ENCODE results near the gene MCC.
A peak's percentile ranks its signal among the peaks of the same experiment; 100 is the strongest.

MCC gene

GRCh38 chr5:113390224-113390623, 98.0 kb downstream of the MCC start:
- no peak overlapping the region for H3K4me3 Mint-ChIP-seq
- no peaks in the 10 kb centered on the region for H3K9me3 Mint-ChIP-seq
- no peak for DNase-seq (ENCODE audit: low spot score in 2 of 2)

GRCh38 chr5:113389116-113389515, 99.1 kb downstream of the MCC start:
- DNase-seq (ENCODE audit: low spot score in 2 of 2) (no peak), ATAC-seq (replicated peaks; ENCODE audit: extremely low read depth, poor library complexity, severe bottlenecking) (no peak)
- Mint-ChIP-seq H3K4me1 (no peaks in the 10 kb centered on the region), H3K9me3 (no peaks in the 10 kb centered on the region), H3K4me3 (no peak overlapping the region), H3K27me3 (peaks cover 64% of the 10 kb centered on the region), H3K27ac (ENCODE audit: low read depth) (no peak overlapping the region), H3K36me3 (ENCODE audit: insufficient read depth) (no peaks in the 10 kb centered on the region)

More at GRCh38 chr5:113390224-113390623, 98.0 kb downstream of the MCC start:
- peaks cover 68% of the 10 kb centered on the region for H3K27me3 Mint-ChIP-seq
- no peaks in the 10 kb centered on the region for H3K36me3 Mint-ChIP-seq (ENCODE audit: insufficient read depth)
- H3K4me1 Mint-ChIP-seq, result no peaks in the 10 kb centered on the region
- no peak for ATAC-seq (replicated peaks; ENCODE audit: extremely low read depth, poor library complexity, severe bottlenecking)
- no peak overlapping the region for H3K27ac Mint-ChIP-seq (ENCODE audit: low read depth)

GRCh38 chr5:113387844-113388243, 100.4 kb downstream of the MCC start:
- ATAC-seq (replicated peaks; ENCODE audit: extremely low read depth, poor library complexity, severe bottlenecking) (no peak), DNase-seq (ENCODE audit: low spot score in 2 of 2) (no peak)
- Mint-ChIP-seq H3K36me3 (ENCODE audit: insufficient read depth) (no peaks in the 10 kb centered on the region), H3K4me3 (no peak overlapping the region), H3K9me3 (no peaks in the 10 kb centered on the region), H3K27ac (ENCODE audit: low read depth) (no peak overlapping the region), H3K27me3 (peaks cover 51% of the 10 kb centered on the region), H3K4me1 (no peaks in the 10 kb centered on the region)

- no peaks in the 10 kb centered on the region for H3K36me3 Mint-ChIP-seq (ENCODE audit: insufficient read depth)
Observed at GRCh38 chr5:113384782-113385285, 103.4 kb downstream of the MCC start.

GRCh38 chr5:113382731-113383130, 105.5 kb downstream of the MCC start:
- no peaks in the 10 kb centered on the region for H3K9me3 Mint-ChIP-seq
- H3K27me3 Mint-ChIP-seq, result peaks cover 22% of the 10 kb centered on the region
- DNase-seq (ENCODE audit: low spot score in 2 of 2) (no peak), ATAC-seq (replicated peaks; ENCODE audit: extremely low read depth, poor library complexity, severe bottlenecking) (no peak)
- no peak overlapping the region for H3K27ac Mint-ChIP-seq (ENCODE audit: low read depth)
- H3K36me3 Mint-ChIP-seq (ENCODE audit: insufficient read depth), result no peaks in the 10 kb centered on the region
- H3K4me3 Mint-ChIP-seq, result no peak overlapping the region
- H3K4me1 Mint-ChIP-seq, result peaks cover 14% of the 10 kb centered on the region

More at GRCh38 chr5:113384782-113385285, 103.4 kb downstream of the MCC start:
- no peak for DNase-seq (ENCODE audit: low spot score in 2 of 2)
- no peak overlapping the region for H3K27ac Mint-ChIP-seq (ENCODE audit: low read depth)
- peaks cover 30% of the 10 kb centered on the region for H3K27me3 Mint-ChIP-seq
- H3K4me3 Mint-ChIP-seq, result no peak overlapping the region
- no peaks in the 10 kb centered on the region for H3K9me3 Mint-ChIP-seq
- no peak for ATAC-seq (replicated peaks; ENCODE audit: extremely low read depth, poor library complexity, severe bottlenecking)
- H3K4me1 Mint-ChIP-seq, result no peaks in the 10 kb centered on the region

GRCh38 chr5:113381791-113382190, 106.5 kb downstream of the MCC start:
- Mint-ChIP-seq H3K9me3 (no peaks in the 10 kb centered on the region), H3K4me1 (peaks cover 21% of the 10 kb centered on the region), H3K27ac (ENCODE audit: low read depth) (no peak overlapping the region), H3K27me3 (peaks cover 20% of the 10 kb centered on the region), H3K4me3 (no peak overlapping the region), H3K36me3 (ENCODE audit: insufficient read depth) (no peaks in the 10 kb centered on the region)
- ATAC-seq (replicated peaks; ENCODE audit: extremely low read depth, poor library complexity, severe bottlenecking) (no peak), DNase-seq (ENCODE audit: low spot score in 2 of 2) (no peak)

- H3K27ac Mint-ChIP-seq (ENCODE audit: low read depth), result no peak overlapping the region
- DNase-seq (ENCODE audit: low spot score in 2 of 2), result no peak
- peaks cover 21% of the 10 kb centered on the region for H3K4me1 Mint-ChIP-seq
- peaks cover 11% of the 10 kb centered on the region for H3K27me3 Mint-ChIP-seq
- ATAC-seq (replicated peaks; ENCODE audit: extremely low read depth, poor library complexity, severe bottlenecking), result no peak
- H3K9me3 Mint-ChIP-seq, result no peaks in the 10 kb centered on the region
- H3K36me3 Mint-ChIP-seq (ENCODE audit: insufficient read depth), result no peaks in the 10 kb centered on the region
- no peak overlapping the region for H3K4me3 Mint-ChIP-seq
Observed at GRCh38 chr5:113380807-113381326, 107.4 kb downstream of the MCC start.

GRCh38 chr5:113379936-113380806, 108.1 kb downstream of the MCC start:
- ATAC-seq (replicated peaks; ENCODE audit: extremely low read depth, poor library complexity, severe bottlenecking) (no peak), DNase-seq (ENCODE audit: low spot score in 2 of 2) (no peak)
- H3K4me3 Mint-ChIP-seq, result no peak overlapping the region
- peaks cover 4% of the 10 kb centered on the region for H3K27me3 Mint-ChIP-seq
- H3K36me3 Mint-ChIP-seq (ENCODE audit: insufficient read depth), result no peaks in the 10 kb centered on the region
- H3K27ac Mint-ChIP-seq (ENCODE audit: low read depth), result no peak overlapping the region
- H3K4me1 Mint-ChIP-seq, result peaks cover 21% of the 10 kb centered on the region
- H3K9me3 Mint-ChIP-seq, result no peaks in the 10 kb centered on the region

- DNase-seq (ENCODE audit: low spot score in 2 of 2), result peak; percentile 14 to 18
- no peak overlapping the region for H3K27ac Mint-ChIP-seq (ENCODE audit: low read depth)
- H3K27me3 Mint-ChIP-seq, result no peaks in the 10 kb centered on the region
- H3K36me3 Mint-ChIP-seq (ENCODE audit: insufficient read depth), result no peaks in the 10 kb centered on the region
- peak; percentile 40 for ATAC-seq (replicated peaks; ENCODE audit: extremely low read depth, poor library complexity, severe bottlenecking)
- H3K9me3 Mint-ChIP-seq, result no peaks in the 10 kb centered on the region
- H3K4me1 Mint-ChIP-seq, result peaks cover 21% of the 10 kb centered on the region
- no peak overlapping the region for H3K4me3 Mint-ChIP-seq
Observed at GRCh38 chr5:113378959-113379541, 109.2 kb downstream of the MCC start.

- H3K27ac Mint-ChIP-seq (ENCODE audit: low read depth), result peak overlapping the region; percentile 26
- no peaks in the 10 kb centered on the region for H3K27me3 Mint-ChIP-seq
- H3K4me3 Mint-ChIP-seq, result peak overlapping the region; percentile 44
- no peaks in the 10 kb centered on the region for H3K9me3 Mint-ChIP-seq
- no peak for DNase-seq (ENCODE audit: low spot score in 2 of 2)
- H3K4me1 Mint-ChIP-seq, result peaks cover 21% of the 10 kb centered on the region
- ATAC-seq (replicated peaks; ENCODE audit: extremely low read depth, poor library complexity, severe bottlenecking), result no peak
- no peaks in the 10 kb centered on the region for H3K36me3 Mint-ChIP-seq (ENCODE audit: insufficient read depth)
Observed at GRCh38 chr5:113378514-113378913, 109.7 kb downstream of the MCC start.

GRCh38 chr5:113378081-113378480, 110.2 kb downstream of the MCC start:
- Mint-ChIP-seq H3K4me1 (peaks cover 21% of the 10 kb centered on the region), H3K36me3 (ENCODE audit: insufficient read depth) (no peaks in the 10 kb centered on the region), H3K4me3 (peak overlapping the region; percentile 44), H3K27ac (ENCODE audit: low read depth) (peak overlapping the region; percentile 26), H3K9me3 (no peaks in the 10 kb centered on the region), H3K27me3 (no peaks in the 10 kb centered on the region)
- no peak for DNase-seq (ENCODE audit: low spot score in 2 of 2)
- no peak for ATAC-seq (replicated peaks; ENCODE audit: extremely low read depth, poor library complexity, severe bottlenecking)

- H3K9me3 Mint-ChIP-seq, result no peaks in the 10 kb centered on the region
- H3K27me3 Mint-ChIP-seq, result no peaks in the 10 kb centered on the region
- H3K36me3 Mint-ChIP-seq (ENCODE audit: insufficient read depth), result no peaks in the 10 kb centered on the region
- no peak overlapping the region for H3K27ac Mint-ChIP-seq (ENCODE audit: low read depth)
- ATAC-seq (replicated peaks; ENCODE audit: extremely low read depth, poor library complexity, severe bottlenecking) (no peak), DNase-seq (ENCODE audit: low spot score in 2 of 2) (no peak)
- no peak overlapping the region for H3K4me3 Mint-ChIP-seq
- H3K4me1 Mint-ChIP-seq, result peaks cover 21% of the 10 kb centered on the region
Observed at GRCh38 chr5:113376640-113377039, 111.6 kb downstream of the MCC start.

All from central memory CD8-positive, alpha-beta T cell (primary cell).